ENCODE results near the gene MSMB. TPM values are rescaled to one million over a fixed set of nuclear protein-coding genes. Genes with fewer than 3 reads are reported as not detected.

Gene MSMB
- total RNA-seq, 1 experiment from 2014 or later = not detected

DNA sequence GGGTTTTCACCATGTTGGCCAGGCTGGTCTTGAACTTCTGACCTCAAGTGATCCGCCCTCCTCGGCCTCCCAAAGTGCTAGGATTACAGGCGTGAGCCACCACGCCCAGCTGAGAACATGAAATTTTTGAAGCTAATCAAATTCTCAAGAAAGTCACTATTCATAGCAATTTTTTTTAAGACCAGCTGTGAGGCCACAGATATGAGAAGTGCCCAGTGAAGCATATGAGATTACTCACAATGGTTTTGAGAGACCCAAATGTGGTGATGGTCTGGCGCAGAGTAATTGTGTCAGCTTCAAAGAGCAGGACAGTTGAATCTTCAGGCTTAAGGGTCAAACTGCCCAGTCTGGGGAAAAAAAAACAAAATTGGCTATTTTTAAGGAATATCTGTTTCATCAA is 31.9 kb downstream of the MSMB start:
- TF ChIP-seq, protein P1, sequence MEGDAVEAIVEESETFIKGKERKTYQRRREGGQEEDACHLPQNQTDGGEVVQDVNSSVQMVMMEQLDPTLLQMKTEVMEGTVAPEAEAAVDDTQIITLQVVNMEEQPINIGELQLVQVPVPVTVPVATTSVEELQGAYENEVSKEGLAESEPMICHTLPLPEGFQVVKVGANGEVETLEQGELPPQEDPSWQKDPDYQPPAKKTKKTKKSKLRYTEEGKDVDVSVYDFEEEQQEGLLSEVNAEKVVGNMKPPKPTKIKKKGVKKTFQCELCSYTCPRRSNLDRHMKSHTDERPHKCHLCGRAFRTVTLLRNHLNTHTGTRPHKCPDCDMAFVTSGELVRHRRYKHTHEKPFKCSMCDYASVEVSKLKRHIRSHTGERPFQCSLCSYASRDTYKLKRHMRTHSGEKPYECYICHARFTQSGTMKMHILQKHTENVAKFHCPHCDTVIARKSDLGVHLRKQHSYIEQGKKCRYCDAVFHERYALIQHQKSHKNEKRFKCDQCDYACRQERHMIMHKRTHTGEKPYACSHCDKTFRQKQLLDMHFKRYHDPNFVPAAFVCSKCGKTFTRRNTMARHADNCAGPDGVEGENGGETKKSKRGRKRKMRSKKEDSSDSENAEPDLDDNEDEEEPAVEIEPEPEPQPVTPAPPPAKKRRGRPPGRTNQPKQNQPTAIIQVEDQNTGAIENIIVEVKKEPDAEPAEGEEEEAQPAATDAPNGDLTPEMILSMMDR (IDR thresholded peaks at IDR 0.05; ENCODE audit: unreplicated experiment) = no peak
- CTCF ChIA-PET = interaction anchor here (0.8 to 1.4 kb wide), 2 partner anchors 10 to 15 kb away, joined by 3 to 5 read pairs; no protein-coding TSS in a partner anchor
- H3K4me3 Mint-ChIP-seq (ENCODE audit: unreplicated experiment) = no peak overlapping the region
- BruUV-seq (replicated peaks) = no TSS peak
- H3K4me1 Mint-ChIP-seq (ENCODE audit: insufficient read depth, unreplicated experiment) = peaks cover 7% of the 10 kb centered on the region
- intact Hi-C loops (cut with micrococcal nuclease) = no loop called here
- H3K9me3 Mint-ChIP-seq (ENCODE audit: unreplicated experiment) = no peaks in the 10 kb centered on the region
- peaks cover 73% of the 10 kb centered on the region for H3K36me3 Mint-ChIP-seq (ENCODE audit: insufficient read depth, unreplicated experiment)
- H3K27ac Mint-ChIP-seq (ENCODE audit: low read depth, unreplicated experiment) = no peak overlapping the region
- DNase-seq (ENCODE audit: unreplicated experiment) = no peak
- POLR2A ChIA-PET = no interaction called here
- no peaks in the 10 kb centered on the region for H3K27me3 Mint-ChIP-seq (ENCODE audit: insufficient read depth, unreplicated experiment)

DNA sequence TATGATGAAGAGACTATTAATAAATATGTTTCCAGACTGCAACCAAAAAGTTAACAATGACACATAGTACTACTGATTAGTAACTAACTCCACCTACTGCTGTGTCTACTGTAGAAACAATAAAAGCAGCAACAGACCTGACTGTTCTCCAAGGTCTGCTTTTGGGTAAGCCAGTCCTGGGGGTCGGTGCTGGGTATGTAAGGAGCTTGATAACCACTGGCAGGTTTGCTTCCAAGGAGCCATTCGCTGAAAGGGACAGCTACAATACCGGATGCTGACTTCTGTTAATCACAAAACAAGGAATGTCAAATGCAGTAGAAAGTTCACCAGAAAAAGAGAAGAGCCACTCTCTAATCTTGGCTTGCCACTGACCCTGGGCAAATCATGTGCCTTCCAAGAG is 33.3 kb downstream of the MSMB start:
- no peak for DNase-seq (ENCODE audit: unreplicated experiment)
- H3K36me3 Mint-ChIP-seq (ENCODE audit: insufficient read depth, unreplicated experiment) = peaks cover 83% of the 10 kb centered on the region
- H3K27ac Mint-ChIP-seq (ENCODE audit: low read depth, unreplicated experiment) = no peak overlapping the region
- H3K27me3 Mint-ChIP-seq (ENCODE audit: insufficient read depth, unreplicated experiment) = no peaks in the 10 kb centered on the region
- POLR2A ChIA-PET = no interaction called here
- no peak overlapping the region for H3K4me3 Mint-ChIP-seq (ENCODE audit: unreplicated experiment)
- TF ChIP-seq, protein P1 (IDR thresholded peaks at IDR 0.05; ENCODE audit: unreplicated experiment) = no peak
- intact Hi-C loops (cut with micrococcal nuclease) = no loop called here
- BruUV-seq (replicated peaks) = no TSS peak
- no peaks in the 10 kb centered on the region for H3K9me3 Mint-ChIP-seq (ENCODE audit: unreplicated experiment)
- peaks cover 5% of the 10 kb centered on the region for H3K4me1 Mint-ChIP-seq (ENCODE audit: insufficient read depth, unreplicated experiment)
- CTCF ChIA-PET = no interaction called here

DNA sequence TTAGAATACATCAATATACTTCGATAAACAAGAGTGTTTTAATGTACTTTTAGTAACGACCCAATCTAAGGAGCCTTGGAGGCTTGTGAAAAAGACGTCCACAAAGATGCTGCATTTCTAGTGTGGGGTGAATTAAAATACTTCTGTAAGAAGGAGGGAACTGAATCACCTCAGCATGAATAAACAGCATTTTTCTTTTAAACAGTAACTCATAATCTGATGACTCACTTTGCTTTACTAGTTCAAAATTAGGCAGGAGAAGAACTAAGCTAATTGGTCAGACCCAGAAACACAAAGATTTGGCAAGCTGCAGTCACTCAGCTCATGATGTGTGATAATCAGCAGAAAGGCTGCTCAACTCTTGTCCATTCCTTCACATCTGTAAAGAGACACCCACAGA is 39.9 kb downstream of the MSMB start:
- ChIA-PET CTCF (interaction anchor here (0.6 to 6.8 kb wide), 3 partner anchors 12 to 35 kb away, joined by 5 to 43 read pairs (median 7); no protein-coding TSS in a partner anchor), POLR2A (interaction anchor here (1.4 to 5.1 kb wide), 4 partner anchors 8 to 17 kb away, joined by 5 to 34 read pairs (median 15); no protein-coding TSS in a partner anchor)
- BruUV-seq (replicated peaks) = no TSS peak
- TF ChIP-seq, protein P1 (IDR thresholded peaks at IDR 0.05; ENCODE audit: unreplicated experiment) = no peak
- H3K4me3 Mint-ChIP-seq (ENCODE audit: unreplicated experiment) = no peak overlapping the region
- DNase-seq (ENCODE audit: unreplicated experiment) = peak; percentile 62
- H3K27me3 Mint-ChIP-seq (ENCODE audit: insufficient read depth, unreplicated experiment) = no peaks in the 10 kb centered on the region
- H3K36me3 Mint-ChIP-seq (ENCODE audit: insufficient read depth, unreplicated experiment) = peaks cover 96% of the 10 kb centered on the region
- no peaks in the 10 kb centered on the region for H3K9me3 Mint-ChIP-seq (ENCODE audit: unreplicated experiment)
- peak overlapping the region; percentile 51 for H3K27ac Mint-ChIP-seq (ENCODE audit: low read depth, unreplicated experiment)
- intact Hi-C loops (cut with micrococcal nuclease) = no loop called here
- H3K4me1 Mint-ChIP-seq (ENCODE audit: insufficient read depth, unreplicated experiment) = peaks cover 10% of the 10 kb centered on the region

DNA sequence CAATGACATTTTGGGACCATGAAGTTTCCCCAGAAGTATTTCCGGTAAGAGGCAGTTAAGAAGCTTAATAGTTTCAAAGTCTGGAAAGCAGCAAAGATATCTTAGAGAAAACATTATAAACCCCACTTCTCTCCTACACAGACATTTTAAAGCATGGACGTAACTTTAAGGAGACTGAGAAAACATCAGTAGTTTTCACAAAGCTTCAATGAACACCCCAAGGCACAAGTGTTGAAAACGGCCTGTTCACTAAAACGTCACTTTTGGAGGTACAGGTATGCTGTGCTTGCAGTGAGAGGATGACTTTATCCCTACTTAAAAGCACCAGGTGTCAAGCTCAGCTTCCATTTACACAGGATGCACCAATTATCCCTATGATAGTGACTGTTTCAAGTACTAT is 40.7 kb downstream of the MSMB start:
- TF ChIP-seq, protein P1 (IDR thresholded peaks at IDR 0.05; ENCODE audit: unreplicated experiment) = no peak
- Mint-ChIP-seq H3K9me3 (ENCODE audit: unreplicated experiment) (no peaks in the 10 kb centered on the region), H3K27me3 (ENCODE audit: insufficient read depth, unreplicated experiment) (no peaks in the 10 kb centered on the region), H3K36me3 (ENCODE audit: insufficient read depth, unreplicated experiment) (peaks cover 96% of the 10 kb centered on the region), H3K27ac (ENCODE audit: low read depth, unreplicated experiment) (no peak overlapping the region), H3K4me1 (ENCODE audit: insufficient read depth, unreplicated experiment) (peaks cover 10% of the 10 kb centered on the region), H3K4me3 (ENCODE audit: unreplicated experiment) (no peak overlapping the region)
- CTCF ChIA-PET = interaction anchor here (0.6 to 6.8 kb wide), 6 partner anchors 13 to 180 kb away, joined by 3 to 43 read pairs (median 6); no protein-coding TSS in a partner anchor
- intact Hi-C loops (cut with micrococcal nuclease) = no loop called here
- BruUV-seq (replicated peaks) = TSS peak; percentile 42
- DNase-seq (ENCODE audit: unreplicated experiment) = no peak
- POLR2A ChIA-PET = interaction anchor here (2.0 to 5.1 kb wide), 3 partner anchors 11 to 18 kb away, joined by 9 to 34 read pairs (median 21); no protein-coding TSS in a partner anchor
